ENCODE results near the gene TNK2.

GRCh38 chr3:195907684-195907933 lies 742 bp downstream of the TNK2 start:
- TF ChIP-seq CTCF (IDR thresholded peaks at IDR 0.05; ENCODE audit: insufficient read depth, low read length, poor library complexity, severe bottlenecking) (no peak), EZH2phosphoT487 (conservative IDR thresholded peaks at IDR 0.05; ENCODE audit: low read length) (no peak)
